Ascending aorta (tissue), 2 donors: ENCODE data around the gene ITGA2. TPM values are rescaled to one million over a fixed set of nuclear protein-coding genes. Genes with fewer than 3 reads are reported as not detected.

Experiments used
- DNase-seq, 2 donors: peaks; one replicate each; pipeline ENCODE4 v3.0.0-alpha.2; 2019; ENCODE audit warnings: low spot score in 2 of 2
- H3K27ac ChIP-seq, 2 donors: fragments of 200-600 bp; sonication (generic); one replicate each; pipeline ENCODE4 v1.5.1; 2016 to 2017; ENCODE audit warnings: mild to moderate bottlenecking in 1 of 2
- H3K27me3 ChIP-seq: fragments of 200-600 bp; sonication (generic); one replicate; pipeline ENCODE4 v1.5.1; 2017
- H3K36me3 ChIP-seq, 2 donors: fragments of 200-600 bp; sonication (generic); one replicate each; pipeline ENCODE4 v1.5.1; 2016
- H3K4me1 ChIP-seq, 2 donors: fragments of 200-600 bp; sonication (generic); one replicate each; pipeline ENCODE4 v1.5.1; 2016 to 2017; ENCODE audit warnings: mild to moderate bottlenecking in 1 of 2
- H3K4me3 ChIP-seq, 2 donors: fragments of 200-600 bp; sonication (generic); one replicate each; pipeline ENCODE4 v1.5.1; 2016 to 2017; ENCODE audit warnings: mild to moderate bottlenecking in 1 of 2
- H3K9me3 ChIP-seq, 2 donors: fragments of 200-600 bp; sonication (generic); one replicate each; pipeline ENCODE4 v1.5.1; 2016
- CTCF ChIP-seq, 3 experiments: fragments of 200-600 bp in 2 of 3; fragments of 450-650 bp in 1 of 3; sonication (generic) in 2 of 3; IDR thresholded peaks; one replicate each; pipeline ENCODE4 v1.5.1; 2016 to 2019; ENCODE audit warnings: antibody characterized with exemption in 3 of 3, mild to moderate bottlenecking in 1 of 3, moderate library complexity in 1 of 3
- intact Hi-C: fragments of 100-400 bp; cut with DNase I; formaldehyde crosslinking; loops from one replicate; pipeline ENCODE4 v1.15.1; 2023
- total RNA-seq: library from RNA; depleted of rRNA; stranded (reverse); fragments of >200 nt; gene quantifications from one replicate; pipeline ENCODE4 v1.1.0, GENCODE V29; 2016

ITGA2 gene
- total RNA-seq, 1 donor from 2014 or later = 3.2 TPM

- Histone ChIP-seq H3K9me3 (peaks cover 0 to 2% of the 10 kb centered on the region in 2 donors), H3K4me3 (no peak overlapping the region), H3K27me3 (no peaks in the 10 kb centered on the region), H3K4me1 (no peaks in the 10 kb centered on the region), H3K27ac (no peak overlapping the region), H3K36me3 (no peaks in the 10 kb centered on the region)
- no peak for TF ChIP-seq CTCF (IDR thresholded peaks at IDR 0.05)
- no peak for DNase-seq
- intact Hi-C loops = no loop called here
These were observed 7.6 kb upstream of the ITGA2 start for GRCh38 chr5:52981507-52981906.

- Histone ChIP-seq H3K4me1 (peaks cover 2 to 3% of the 10 kb centered on the region in 2 donors), H3K4me3 (no peak overlapping the region), H3K36me3 (no peaks in the 10 kb centered on the region), H3K9me3 (no peaks in the 10 kb centered on the region), H3K27me3 (no peaks in the 10 kb centered on the region), H3K27ac (no peak overlapping the region)
- no peak for DNase-seq
- no peak for TF ChIP-seq CTCF (IDR thresholded peaks at IDR 0.05)
- intact Hi-C loops = no loop called here
These were observed 5.2 kb upstream of the ITGA2 start for GRCh38 chr5:52983731-52984636.

GRCh38 chr5:52985306-52985705 lies 3.8 kb upstream of the ITGA2 start:
- Histone ChIP-seq H3K27ac (no peak overlapping the region), H3K4me1 (peaks cover 3% of the 10 kb centered on the region in 2 donors), H3K9me3 (no peaks in the 10 kb centered on the region), H3K4me3 (no peak overlapping the region), H3K27me3 (no peaks in the 10 kb centered on the region), H3K36me3 (no peaks in the 10 kb centered on the region)
- DNase-seq = no peak
- intact Hi-C loops = no loop called here
- TF ChIP-seq CTCF (IDR thresholded peaks at IDR 0.05) = no peak

- no peaks in the 10 kb centered on the region for H3K27me3 ChIP-seq
These were observed 1.3 kb upstream of the ITGA2 start for GRCh38 chr5:52987711-52988331.

More at GRCh38 chr5:52987711-52988331, 1.3 kb upstream of the ITGA2 start:
- TF ChIP-seq CTCF (IDR thresholded peaks at IDR 0.05) = no peak
- no peaks in the 10 kb centered on the region for H3K36me3 ChIP-seq
- no peak overlapping the region for H3K27ac ChIP-seq
- no peak for DNase-seq
- no peaks in the 10 kb centered on the region for H3K9me3 ChIP-seq
- H3K4me1 ChIP-seq = peaks cover 3% of the 10 kb centered on the region in 2 donors
- H3K4me3 ChIP-seq = peak overlapping the region in 1 of 2 donors; percentile 92
- intact Hi-C loops = no loop called here
